Common myeloid progenitor, CD34-positive (primary cell): ENCODE results near the gene COL15A1.

Source experiments
- CTCF ChIA-PET: fragments of 350-600 bp; sonication (Branson Sonifier 250); formaldehyde crosslinking; loops from one replicate; lab custom pipeline; 2021; ENCODE audit warnings: antibody characterized with exemption; lab: Charles Lee
- POLR2A ChIA-PET: fragments of 350-600 bp; sonication (Branson Sonifier 250); formaldehyde crosslinking; loops from one replicate; lab custom pipeline; 2021; ENCODE audit warnings: antibody characterized with exemption; lab: Charles Lee
- DNase-seq, 3 donors: peaks; one replicate each; pipeline versions ENCODE4 v3.0.0 to v3.0.0-alpha.2; 2013
- H3K27ac ChIP-seq, 2 experiments: 1 replicate in 1 of 2; 2 replicates in 1 of 2; pipeline ENCODE4 v1.7.0; 2013; ENCODE audit warnings: inconsistent platforms in 2 of 2, low read length in 2 of 2, mild to moderate bottlenecking in 2 of 2, low read depth in 1 of 2, moderate library complexity in 1 of 2; ENCODE audit not compliant: severe bottlenecking in 2 of 2, insufficient read depth in 1 of 2, poor library complexity in 1 of 2
- H3K27me3 ChIP-seq, 5 experiments: replicated peaks in 2 of 5; 1 replicate in 3 of 5; 2 replicates in 2 of 5; pipeline versions ENCODE4 v1.6.1 to v1.7.0; 2013; ENCODE audit warnings: low read length in 4 of 5, mild to moderate bottlenecking in 2 of 5, moderate library complexity in 2 of 5, inconsistent platforms in 1 of 5; ENCODE audit not compliant: insufficient read depth in 5 of 5, control insufficient read depth in 4 of 5
- H3K36me3 ChIP-seq, 4 experiments: 1 replicate in 2 of 4; 2 replicates in 2 of 4; pipeline versions ENCODE4 v1.6.1 to v1.7.0; 2013; ENCODE audit warnings: low read length in 3 of 4, control low read depth in 1 of 4, mild to moderate bottlenecking in 1 of 4; ENCODE audit not compliant: control insufficient read depth in 4 of 4, insufficient read depth in 4 of 4
- H3K4me1 ChIP-seq, 4 experiments: 1 replicate in 3 of 4; 2 replicates in 1 of 4; pipeline versions ENCODE4 v1.6.1 to v1.7.1; 2013; ENCODE audit warnings: low read length in 3 of 4, mild to moderate bottlenecking in 3 of 4, control low read depth in 1 of 4, inconsistent platforms in 1 of 4, moderate library complexity in 1 of 4; ENCODE audit not compliant: control insufficient read depth in 4 of 4, insufficient read depth in 4 of 4; ENCODE audit errors: control extremely low read depth in 1 of 4
- H3K4me3 ChIP-seq, 7 experiments: 1 replicate in 4 of 7; 2 replicates in 3 of 7; pipeline versions ENCODE4 v1.5.1 to v1.7.0; 2013; ENCODE audit warnings: mild to moderate bottlenecking in 7 of 7, low read length in 6 of 7, moderate library complexity in 6 of 7, inconsistent platforms in 2 of 7, low read depth in 2 of 7, control low read depth in 1 of 7; ENCODE audit not compliant: insufficient read depth in 4 of 7, control insufficient read depth in 1 of 7; ENCODE audit errors: extremely low read depth in 1 of 7
- H3K9me3 ChIP-seq, 5 experiments: 1 replicate in 4 of 5; 2 replicates in 1 of 5; pipeline versions ENCODE4 v1.6.1 to v1.7.1; 2013; ENCODE audit warnings: low read length in 4 of 5, mild to moderate bottlenecking in 2 of 5, inconsistent platforms in 1 of 5, low read depth in 1 of 5, moderate library complexity in 1 of 5; ENCODE audit not compliant: control insufficient read depth in 4 of 5, insufficient read depth in 2 of 5; ENCODE audit errors: control extremely low read depth in 1 of 5
- WGBS: methylation state at CpG from one replicate; pipeline ENCODE4 v1.1.5; 2013; ENCODE audit not compliant: insufficient coverage; 5-methylcytosine and 5-hydroxymethylcytosine counted together

Gene COL15A1

GRCh38 chr9:99026271-99026955 is 82.7 kb downstream of the COL15A1 start:
- Histone ChIP-seq H3K36me3 (no peaks in the 10 kb centered on the region), H3K27me3 (no peaks in the 10 kb centered on the region), H3K4me1 (peaks cover 0 to 7% (median 0%) of the 10 kb centered on the region in 4 experiments), H3K27ac (no peak overlapping the region), H3K9me3 (no peaks in the 10 kb centered on the region), H3K4me3 (no peak overlapping the region)
- DNase-seq = no peak
- 97% methylated on average over 6 of the region's 6 CpGs for WGBS
- ChIA-PET CTCF (interaction anchor here (0.7 to 1.8 kb wide), 4 partner anchors 10 to 114 kb away, joined by 3 to 4 read pairs (median 3); no protein-coding TSS in a partner anchor), POLR2A (no interaction called here)

GRCh38 chr9:99026956-99027298 is 83.2 kb downstream of the COL15A1 start:
- CTCF ChIA-PET = interaction anchor here (0.7 to 1.8 kb wide), 4 partner anchors 10 to 114 kb away, joined by 3 to 4 read pairs (median 3); no protein-coding TSS in a partner anchor
- POLR2A ChIA-PET = no interaction called here

GRCh38 chr9:99027443-99027842 is 83.7 kb downstream of the COL15A1 start:
- no peak for DNase-seq
- Histone ChIP-seq H3K9me3 (no peaks in the 10 kb centered on the region), H3K27ac (no peak overlapping the region), H3K27me3 (no peaks in the 10 kb centered on the region), H3K4me3 (no peak overlapping the region), H3K4me1 (peaks cover 0 to 7% (median 0%) of the 10 kb centered on the region in 4 experiments), H3K36me3 (no peaks in the 10 kb centered on the region)
- ChIA-PET CTCF (interaction anchor here (1.5 to 1.8 kb wide), 2 partner anchors 11 to 27 kb away, joined by 3 to 4 read pairs; no protein-coding TSS in a partner anchor), POLR2A (interaction anchor here (0.6 kb wide), 1 partner anchor 9 kb away, joined by 3 read pairs; no protein-coding TSS in a partner anchor)
- WGBS = 100% methylated on average over 1 of the region's 1 CpG

More at GRCh38 chr9:99026956-99027298, 83.2 kb downstream of the COL15A1 start:
- Histone ChIP-seq H3K27me3 (no peaks in the 10 kb centered on the region), H3K4me3 (no peak overlapping the region), H3K27ac (no peak overlapping the region), H3K36me3 (no peaks in the 10 kb centered on the region), H3K9me3 (no peaks in the 10 kb centered on the region), H3K4me1 (peaks cover 0 to 7% (median 0%) of the 10 kb centered on the region in 4 experiments)
- no peak for DNase-seq
- WGBS = 100% methylated on average over 2 of the region's 3 CpGs

GRCh38 chr9:99029083-99029645 is 85.5 kb downstream of the COL15A1 start:
- peaks cover 0 to 13% (median 0%) of the 10 kb centered on the region in 4 experiments for H3K4me1 ChIP-seq
- 86% methylated on average over 1 of the region's 2 CpGs for WGBS
- no peak overlapping the region for H3K4me3 ChIP-seq
- no peaks in the 10 kb centered on the region for H3K9me3 ChIP-seq
- no peak for DNase-seq
- no peaks in the 10 kb centered on the region for H3K36me3 ChIP-seq
- POLR2A ChIA-PET = no interaction called here
- CTCF ChIA-PET = interaction anchor here (1.5 kb wide), 1 partner anchor 111 kb away, joined by 3 read pairs; no protein-coding TSS in a partner anchor
- H3K27me3 ChIP-seq = no peaks in the 10 kb centered on the region
- H3K27ac ChIP-seq = no peak overlapping the region

- Histone ChIP-seq H3K4me1 (peaks cover 0 to 13% (median 0%) of the 10 kb centered on the region in 4 experiments), H3K27ac (no peak overlapping the region), H3K36me3 (no peaks in the 10 kb centered on the region), H3K4me3 (no peak overlapping the region), H3K27me3 (no peaks in the 10 kb centered on the region), H3K9me3 (no peaks in the 10 kb centered on the region)
- DNase-seq = no peak
- CTCF ChIA-PET = no interaction called here
- POLR2A ChIA-PET = no interaction called here
- WGBS = 100% methylated on average over 2 of the region's 3 CpGs
These were observed 86.4 kb downstream of the COL15A1 start for GRCh38 chr9:99030092-99030511.

- H3K27ac ChIP-seq = no peak overlapping the region
- POLR2A ChIA-PET = no interaction called here
- CTCF ChIA-PET = no interaction called here
These were observed 87.0 kb downstream of the COL15A1 start for GRCh38 chr9:99030610-99031109.

GRCh38 chr9:99031319-99031718 is 87.6 kb downstream of the COL15A1 start:
- no peak overlapping the region for H3K27ac ChIP-seq
- H3K27me3 ChIP-seq = no peaks in the 10 kb centered on the region
- H3K4me1 ChIP-seq = peaks cover 0 to 10% (median 0%) of the 10 kb centered on the region in 4 experiments
- no peaks in the 10 kb centered on the region for H3K9me3 ChIP-seq
- ChIA-PET POLR2A (no interaction called here), CTCF (no interaction called here)
- DNase-seq = no peak
- no peaks in the 10 kb centered on the region for H3K36me3 ChIP-seq
- 100% methylated on average over 4 of the region's 6 CpGs for WGBS
- H3K4me3 ChIP-seq = no peak overlapping the region

More at GRCh38 chr9:99030610-99031109, 87.0 kb downstream of the COL15A1 start:
- H3K27me3 ChIP-seq = no peaks in the 10 kb centered on the region
- DNase-seq = no peak
- no peak overlapping the region for H3K4me3 ChIP-seq
- WGBS = 100% methylated on average over 2 of the region's 3 CpGs
- H3K4me1 ChIP-seq = peaks cover 0 to 10% (median 0%) of the 10 kb centered on the region in 4 experiments
- no peaks in the 10 kb centered on the region for H3K9me3 ChIP-seq
- no peaks in the 10 kb centered on the region for H3K36me3 ChIP-seq
